Fibroblast of lung (primary cell): ENCODE results near the gene HAO2.

Experiments used
- CTCF ChIP-seq, 2 donors: IDR thresholded peaks in 1 of 2; conservative IDR thresholded peaks in 1 of 2; 1 replicate in 1 of 2; 2 replicates in 1 of 2; pipeline ENCODE4 v1.5.1; 2011 to 2012; ENCODE audit warnings: low read length in 2 of 2, control low read depth in 1 of 2, inconsistent platforms in 1 of 2, low read depth in 1 of 2, mild to moderate bottlenecking in 1 of 2
- EZH2 ChIP-seq: IDR thresholded peaks from 2 replicates; pipeline ENCODE4 v1.5.1; 2012; ENCODE audit warnings: low read length, control low read depth, mild to moderate bottlenecking; ENCODE audit errors: missing control alignments

GRCh38 chr1:119341372-119341947, 27.1 kb upstream of the HAO2 start:
- no peak for TF ChIP-seq CTCF (conservative IDR thresholded peaks at IDR 0.05 in 1 of 2, IDR thresholded peaks at IDR 0.05 in 1 of 2; ENCODE audit: low read depth in 1 of 2, low read length in 2 of 2)
- TF ChIP-seq EZH2, result no peak
